HG02571 (cell line): Measurements from ENCODE around the gene FMNL1.
"Not testable (repeated sequence)": the region's sequence is repeated elsewhere in the genome, so short reads cannot be mapped to it uniquely, and the experiment has no call there.

Source experiments
- ATAC-seq: cut with Tn5 transposase; IDR thresholded peaks from one replicate; pipeline ENCODE4 v1.9.1; 2021; ENCODE audit warnings: mild to moderate bottlenecking, moderate library complexity; ENCODE audit not compliant: unreplicated experiment

The FMNL1 gene

GRCh38 chr17:45221081-45222013 lies at the start of gene FMNL1:
Gene FMNL1, plus strand, starts transcription at chr17:45221885. Its CDS starts 240 bp downstream, at chr17:45222125.
- no peak for ATAC-seq

GRCh38 chr17:45172232-45172540 lies 49.5 kb upstream of the FMNL1 start:
- no peak for ATAC-seq

GRCh38 chr17:45172541-45173286 lies 49.0 kb upstream of the FMNL1 start:
- no peak for ATAC-seq

GRCh38 chr17:45175759-45176115 lies 45.9 kb upstream of the FMNL1 start:
- ATAC-seq = no peak

- ATAC-seq = no peak
Observed at GRCh38 chr17:45177563-45177962, 44.1 kb upstream of the FMNL1 start.

- no peak for ATAC-seq
Observed at GRCh38 chr17:45184144-45184543, 37.5 kb upstream of the FMNL1 start.

- ATAC-seq = no peak
Observed at GRCh38 chr17:45186801-45187354, 34.8 kb upstream of the FMNL1 start.

GRCh38 chr17:45189009-45189408 lies 32.7 kb upstream of the FMNL1 start:
- ATAC-seq = no peak

GRCh38 chr17:45190503-45191255 lies 31.0 kb upstream of the FMNL1 start:
- ATAC-seq = no peak

- no peak for ATAC-seq
Observed at GRCh38 chr17:45195424-45195823, 26.3 kb upstream of the FMNL1 start.

- ATAC-seq = no peak
Observed at GRCh38 chr17:45197108-45197507, 24.6 kb upstream of the FMNL1 start.

GRCh38 chr17:45197555-45198334 lies 23.9 kb upstream of the FMNL1 start:
- ATAC-seq = no peak

- ATAC-seq = no peak
Observed at GRCh38 chr17:45200701-45201100, 21.0 kb upstream of the FMNL1 start.

- ATAC-seq = no peak
Observed at GRCh38 chr17:45201457-45201856, 20.2 kb upstream of the FMNL1 start.

GRCh38 chr17:45201880-45202279 lies 19.8 kb upstream of the FMNL1 start:
- not testable (repeated sequence) for ATAC-seq

GRCh38 chr17:45218895-45219661 lies 2.6 kb upstream of the FMNL1 start:
- no peak for ATAC-seq

GRCh38 chr17:45220079-45220478 lies 1.6 kb upstream of the FMNL1 start:
- ATAC-seq = no peak

GRCh38 chr17:45222014-45222288 lies 266 bp downstream of the FMNL1 start:
- no peak for ATAC-seq

GRCh38 chr17:45222289-45222995 lies 757 bp downstream of the FMNL1 start:
- no peak for ATAC-seq
